A172 (cell line): ENCODE results near the gene ENOX2. TPM values are rescaled to one million over a fixed set of nuclear protein-coding genes. Genes with fewer than 3 reads are reported as not detected.

Experiments
- DNase-seq: peaks from one replicate; pipeline ENCODE4 v3.0.0-alpha.2; 2015; ENCODE audit warnings: low spot score
- total RNA-seq: library from RNA; depleted of rRNA; stranded (reverse); fragments of >200 nt; shearing (Covaris generic); gene quantifications from 2 replicates; pipeline ENCODE4 v1.2.3, GENCODE V29; 2014

Gene ENOX2
- total RNA-seq, 1 experiment from 2014 or later, result 4.0 TPM

DNA sequence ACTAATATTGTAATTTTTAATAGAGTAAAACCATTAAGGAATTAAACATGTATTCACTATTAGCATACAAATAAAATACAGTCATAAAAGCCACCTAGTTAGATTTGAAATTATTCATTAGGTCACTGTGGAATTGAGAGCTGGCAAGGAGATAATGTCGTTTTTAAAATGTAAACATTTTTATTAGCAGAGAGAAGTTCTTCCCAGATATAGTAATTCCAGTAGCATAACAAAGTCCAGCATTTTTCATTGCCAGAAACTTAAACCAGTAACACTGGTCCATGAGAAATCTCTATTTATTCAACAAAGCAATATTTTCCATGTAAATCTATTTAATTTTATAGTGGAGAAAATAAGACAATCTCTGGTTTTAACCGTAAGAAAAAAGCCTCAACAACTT, 17.5 kb downstream of the ENOX2 start:
- DNase-seq, result no peak

DNA sequence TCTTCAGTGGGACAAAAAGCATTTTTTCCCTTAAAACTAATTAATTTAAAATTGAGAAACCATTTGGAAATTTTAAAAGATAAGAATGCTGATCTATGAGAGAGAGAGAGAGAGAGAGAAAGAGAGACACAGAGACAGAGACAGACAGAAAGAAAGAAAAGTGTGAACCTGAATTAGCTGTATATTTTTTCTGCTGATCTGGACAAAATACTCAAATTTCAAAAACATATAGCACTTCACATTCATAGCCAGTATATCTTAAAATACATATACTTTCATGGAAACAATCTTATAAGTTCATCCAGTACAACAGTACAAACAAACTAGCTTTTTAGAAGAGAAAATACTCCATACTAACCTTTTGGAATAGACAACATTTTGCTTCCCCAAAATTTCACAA, 18.4 kb downstream of the ENOX2 start:
- DNase-seq, result no peak

DNA sequence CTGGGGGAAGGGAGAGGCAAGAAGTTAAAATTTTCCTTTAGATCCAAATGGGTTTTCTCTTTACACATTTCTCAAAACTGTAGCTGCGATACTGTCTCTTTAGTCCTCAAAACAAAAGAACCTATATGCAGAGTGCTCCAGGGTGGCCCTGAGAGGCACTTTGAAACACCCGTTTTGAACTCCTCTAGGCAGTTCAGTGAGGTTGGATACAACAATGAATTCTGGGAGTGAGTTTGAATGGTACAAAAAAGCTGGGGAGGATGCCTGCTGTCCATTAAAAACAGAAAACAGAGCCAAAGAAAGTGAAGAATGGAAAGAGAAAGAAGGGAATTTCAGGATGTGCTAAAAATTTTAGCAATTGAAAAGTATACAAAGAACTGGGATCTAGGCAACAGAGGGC, 23.1 kb downstream of the ENOX2 start:
- no peak for DNase-seq

DNA sequence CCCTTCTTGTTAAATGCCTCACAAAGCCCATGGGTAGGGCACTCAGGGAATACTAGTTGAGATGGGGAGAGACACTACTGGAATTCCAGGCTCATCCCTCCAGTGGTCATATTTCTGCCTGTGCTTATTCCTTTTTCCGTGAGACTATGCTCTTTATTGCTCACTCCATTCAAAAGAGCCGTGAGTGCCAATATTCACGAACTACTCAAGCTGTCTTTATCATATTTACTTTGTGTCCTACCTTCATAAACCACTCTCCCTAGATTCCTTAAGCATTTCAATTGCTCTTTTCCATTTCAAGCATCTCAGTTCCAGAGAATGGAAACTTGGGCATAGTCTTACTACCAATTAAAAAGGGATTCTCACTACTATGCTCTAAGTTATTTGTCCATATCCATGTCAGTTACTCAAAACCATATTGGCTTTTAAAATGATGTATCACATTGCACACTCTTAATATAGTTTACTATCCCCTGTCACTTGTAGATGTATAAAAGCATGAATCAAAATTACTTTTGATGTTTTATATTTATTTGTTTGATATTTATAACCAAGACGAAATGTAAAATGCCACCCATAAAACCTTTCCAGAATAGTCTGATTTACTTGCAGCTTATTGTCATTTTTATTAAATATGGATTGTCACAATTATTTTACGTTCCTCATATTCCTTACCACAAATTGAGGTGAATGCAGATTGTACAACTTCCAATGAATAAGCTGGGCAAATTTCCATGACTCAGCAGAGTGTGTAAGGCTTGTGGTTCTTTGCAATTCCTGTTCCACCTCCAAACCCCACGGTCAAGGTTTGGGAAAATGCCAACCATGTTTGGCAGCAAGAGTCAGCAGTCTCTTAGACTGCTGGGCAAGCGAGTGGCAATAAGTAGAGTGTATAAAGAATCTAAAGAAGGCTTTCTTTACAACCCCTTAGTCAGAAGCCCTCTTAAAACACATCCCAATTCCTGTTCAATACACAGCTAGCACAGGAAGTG, 24.4 kb downstream of the ENOX2 start:
- peak; percentile 55 for DNase-seq

DNA sequence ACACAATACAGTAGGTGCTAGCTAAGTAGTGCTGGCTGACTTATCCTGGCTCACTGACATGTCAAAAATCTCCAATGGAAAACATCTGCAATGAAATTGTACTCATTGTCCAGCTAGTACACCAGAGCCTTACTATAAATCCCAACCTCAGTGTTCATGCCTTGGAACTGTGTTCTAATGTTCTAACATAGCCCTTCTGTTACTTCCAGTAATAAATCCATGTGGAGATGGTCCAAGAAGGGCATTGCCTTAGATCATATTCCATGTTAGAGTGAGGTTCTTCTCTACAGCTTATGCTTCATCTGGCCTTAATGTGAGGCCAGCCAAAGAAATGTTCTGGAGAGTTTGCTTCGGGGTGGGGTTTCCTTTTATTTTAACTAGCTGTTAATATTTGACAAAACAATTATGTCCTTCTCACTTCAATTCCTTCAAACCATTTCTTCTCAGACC, 25.1 kb downstream of the ENOX2 start:
- DNase-seq, result no peak

DNA sequence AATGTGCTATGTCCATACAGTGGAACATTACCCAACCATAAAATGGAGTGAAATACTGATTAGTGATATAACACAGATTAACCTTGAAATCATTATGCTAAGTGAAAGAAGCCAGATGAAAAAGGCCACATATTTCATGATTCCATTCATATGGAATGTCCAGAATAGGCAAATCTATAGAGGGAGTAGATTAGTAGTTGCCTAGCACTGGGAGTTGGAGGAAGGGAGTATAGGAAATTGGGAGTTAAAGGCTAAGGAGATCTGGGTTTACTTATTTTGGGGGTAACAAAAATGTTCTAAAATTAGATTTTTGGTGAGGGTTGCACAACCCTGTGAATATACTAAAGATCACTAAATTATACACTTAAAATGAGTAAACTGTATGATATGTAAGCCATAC, 26.8 kb downstream of the ENOX2 start:
- no peak for DNase-seq

DNA sequence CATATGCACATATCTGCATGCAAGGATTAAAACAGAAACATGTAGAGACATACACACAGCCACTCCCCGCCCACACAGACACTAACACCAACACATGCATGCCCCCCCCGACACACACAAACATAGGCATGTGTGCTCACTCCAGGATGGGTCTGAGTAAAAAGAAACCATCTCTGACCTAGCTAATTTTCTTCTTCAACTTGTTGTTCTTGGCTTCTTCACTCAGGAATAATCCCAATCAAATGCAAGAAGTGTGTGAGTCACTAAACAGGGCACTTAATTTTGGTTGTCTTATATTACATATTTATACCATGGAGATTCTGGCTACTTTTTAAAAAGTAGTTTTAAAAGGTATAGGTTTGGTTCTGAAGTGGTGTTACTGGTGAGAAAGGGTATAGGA, 28.3 kb downstream of the ENOX2 start:
- DNase-seq, result no peak

DNA sequence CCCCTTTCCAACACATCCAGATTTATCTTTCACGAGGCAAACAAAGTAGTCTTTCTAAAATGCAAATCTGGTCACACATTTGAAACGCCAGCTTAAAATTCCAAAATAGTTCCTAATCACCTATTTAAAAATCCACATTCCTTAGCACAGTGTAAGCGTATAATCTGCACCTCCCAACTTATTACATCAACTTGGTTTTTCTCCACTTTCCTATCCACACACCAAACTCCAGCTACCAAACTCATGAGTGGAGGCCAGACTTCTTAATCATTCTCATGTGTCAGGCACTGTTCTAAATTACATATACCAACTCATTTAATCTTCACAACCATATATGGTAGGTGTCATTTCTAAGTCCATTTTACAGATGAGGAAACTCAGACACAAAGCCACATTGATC, 33.8 kb downstream of the ENOX2 start:
- DNase-seq, result no peak

- no peak for DNase-seq
Observed at GRCh38 chrX:130861462-130861861, 41.5 kb downstream of the ENOX2 start.

GRCh38 chrX:130857207-130857606, 45.8 kb downstream of the ENOX2 start:
- no peak for DNase-seq

GRCh38 chrX:130851569-130851968, 51.4 kb downstream of the ENOX2 start:
- DNase-seq, result no peak

GRCh38 chrX:130848763-130849162, 54.2 kb downstream of the ENOX2 start:
- no peak for DNase-seq

DNA sequence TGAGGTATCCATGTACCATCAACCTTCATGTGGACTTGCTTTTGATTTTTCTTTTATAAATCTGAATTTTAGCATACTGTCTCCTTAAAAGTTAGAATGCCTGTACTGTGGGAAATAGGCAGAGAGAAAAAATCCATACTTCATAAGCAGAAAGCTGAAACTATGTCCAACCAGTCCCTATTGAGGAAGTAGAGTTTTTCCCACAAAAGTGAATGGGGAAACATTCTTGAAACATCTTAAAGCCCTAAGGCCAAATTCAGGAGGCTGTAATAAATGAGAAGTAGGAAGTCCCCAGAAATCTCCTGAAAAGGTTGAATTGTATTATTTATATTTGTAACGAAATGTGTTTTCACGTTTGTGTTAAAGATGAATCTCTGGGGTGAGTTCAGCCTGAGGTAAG, 56.3 kb downstream of the ENOX2 start:
- DNase-seq, result no peak

DNA sequence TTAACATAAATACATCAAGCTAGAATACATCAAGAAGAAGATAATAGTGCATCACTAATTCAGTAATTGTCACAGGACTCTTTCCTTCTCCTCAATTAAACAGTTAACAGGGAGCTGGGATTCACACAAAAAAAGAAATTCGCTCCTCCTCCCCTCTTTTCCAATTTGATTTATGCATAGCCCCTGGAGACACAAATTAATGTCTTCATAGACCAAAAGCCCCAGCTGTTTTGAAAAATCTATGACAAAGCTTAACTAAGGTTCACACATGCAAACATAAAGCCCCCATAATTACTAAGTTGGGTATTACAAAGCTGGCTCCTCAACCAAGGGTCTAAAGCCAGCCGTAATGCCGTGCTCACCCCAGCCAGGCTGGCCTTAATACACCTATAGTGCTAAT, 61.2 kb downstream of the ENOX2 start:
- DNase-seq, result no peak

DNA sequence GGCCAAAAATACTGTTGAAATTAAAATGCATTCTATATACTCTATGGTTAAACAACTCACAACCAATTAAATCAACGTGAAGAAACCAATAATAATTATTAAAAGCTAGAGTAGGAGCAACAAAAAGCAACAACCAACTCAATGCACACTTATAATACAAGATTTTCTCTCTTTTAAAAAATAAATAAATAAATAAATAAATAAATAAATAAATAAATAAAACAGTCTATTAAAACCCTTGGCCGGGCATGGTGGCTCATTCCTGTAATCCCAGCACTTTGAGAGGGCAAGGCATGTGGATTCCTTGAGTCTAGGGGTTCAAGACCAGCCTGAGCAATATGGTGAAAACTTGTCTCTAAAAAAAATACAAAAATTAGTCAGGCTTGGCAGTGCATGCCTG, 62.7 kb downstream of the ENOX2 start:
- no peak for DNase-seq

- peak; percentile 0 for DNase-seq
Observed at GRCh38 chrX:130836447-130836846, 66.6 kb downstream of the ENOX2 start.

- DNase-seq, result no peak
Observed at GRCh38 chrX:130834830-130835229, 68.2 kb downstream of the ENOX2 start.

DNA sequence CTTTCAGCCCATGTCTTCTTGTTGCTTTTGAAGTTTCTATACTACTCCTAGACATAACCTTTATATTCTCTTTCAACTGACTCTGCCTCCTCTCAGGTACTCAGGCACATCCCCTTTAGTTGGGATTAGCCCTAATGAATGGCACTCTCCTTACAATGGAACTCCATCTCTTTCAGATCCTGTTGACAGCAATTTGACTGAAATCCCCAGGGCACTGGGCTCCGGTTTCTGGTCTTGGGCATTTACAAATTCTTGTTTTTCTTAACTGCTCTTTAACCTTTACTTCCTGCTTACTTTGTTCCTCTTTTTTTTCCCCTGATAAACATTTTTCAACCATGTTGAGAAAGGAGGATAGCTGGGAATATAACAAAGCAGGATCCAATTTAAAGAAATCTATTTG, 68.9 kb downstream of the ENOX2 start:
- DNase-seq, result no peak

DNA sequence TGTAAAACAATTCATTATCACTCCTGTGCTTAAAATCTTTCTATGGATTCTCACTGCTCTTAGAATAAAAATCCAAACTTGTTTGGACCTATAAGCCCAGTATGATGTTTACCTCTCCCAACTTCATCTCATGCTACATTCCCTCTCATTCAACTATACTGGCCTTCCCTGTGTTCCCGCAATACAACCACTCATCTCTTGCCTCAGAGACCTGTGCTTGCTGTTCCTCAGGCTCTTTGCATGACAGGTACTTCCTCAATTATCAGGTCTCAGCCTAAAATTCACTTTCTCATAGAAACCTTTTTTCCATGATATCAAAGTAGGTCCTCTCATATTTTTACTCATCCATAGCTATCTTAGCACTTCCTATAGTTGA, 71.7 kb downstream of the ENOX2 start:
- DNase-seq, result no peak

GRCh38 chrX:130830599-130831346, 72.2 kb downstream of the ENOX2 start:
- DNase-seq, result no peak

GRCh38 chrX:130829526-130830515, 73.2 kb downstream of the ENOX2 start:
- DNase-seq, result no peak

DNA sequence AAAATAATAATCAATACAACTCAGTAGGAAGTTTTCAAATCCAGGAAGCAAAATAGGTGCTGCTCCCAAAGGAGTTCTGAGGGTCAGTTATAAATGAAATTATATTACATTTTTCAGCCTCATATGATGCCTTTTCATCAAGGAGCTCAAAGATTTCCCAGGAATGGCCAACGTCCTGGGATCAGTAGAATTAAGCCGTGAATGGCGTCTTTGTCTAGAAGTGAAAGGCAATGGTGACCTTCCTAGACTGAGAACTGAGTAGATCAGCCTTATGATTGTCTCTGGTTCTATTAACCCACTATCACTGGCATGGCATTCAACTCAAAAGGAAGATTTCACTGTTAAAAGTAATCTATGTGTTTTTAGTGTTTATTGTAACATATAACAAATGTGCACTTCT, 74.4 kb downstream of the ENOX2 start:
- DNase-seq, result no peak
